OCI-LY7 (cell line): ENCODE results near the gene NXN. TPM values are rescaled to one million over a fixed set of nuclear protein-coding genes. Genes with fewer than 3 reads are reported as not detected.

Source experiments
- BruUV-seq: library from RNA; stranded (reverse); fragments of 400-500 nt; replicated peaks from 2 replicates; lab custom pipeline; 2021; lab: Mats Ljungman, UMichigan
- CTCF ChIA-PET: fragments of 300-600 bp; sonication (Branson Sonifier 250); formaldehyde crosslinking; loops from one replicate; lab custom pipeline; 2022; ENCODE audit warnings: antibody characterized with exemption; ENCODE audit not compliant: unreplicated experiment; lab: Charles Lee
- POLR2A ChIA-PET: fragments of 300-600 bp; sonication (Branson Sonifier 250); formaldehyde crosslinking; loops from one replicate; lab custom pipeline; 2022; ENCODE audit warnings: antibody characterized with exemption; lab: Charles Lee
- DNase-seq: peaks from one replicate; pipeline ENCODE4 v3.0.0-alpha.2; 2015; ENCODE audit warnings: low spot score
- H2AFZ ChIP-seq: fragments of 200-600 bp; sonication (generic), shearing (Covaris generic); 2 replicates; pipeline ENCODE4 v1.6.1; 2014; ENCODE audit warnings: mild to moderate bottlenecking, antibody characterized with exemption, low read length, moderate library complexity
- H3K27ac ChIP-seq: fragments of 200-600 bp; sonication (generic); 2 replicates; pipeline ENCODE4 v1.5.1; 2014; ENCODE audit warnings: mixed run types, low read depth, mild to moderate bottlenecking, moderate library complexity, low read length, inconsistent platforms; ENCODE audit not compliant: poor library complexity, severe bottlenecking
- H3K36me3 ChIP-seq: fragments of 200-600 bp; sonication (generic); 2 replicates; pipeline ENCODE4 v1.6.1; 2014; ENCODE audit warnings: mild to moderate bottlenecking, antibody characterized with exemption, low read length, moderate library complexity, mixed read lengths; ENCODE audit not compliant: insufficient read depth
- H3K4me1 ChIP-seq: fragments of 200-600 bp; sonication (generic); 2 replicates; pipeline ENCODE4 v1.5.1; 2014; ENCODE audit warnings: mild to moderate bottlenecking, low read length; ENCODE audit not compliant: insufficient read depth, poor library complexity, severe bottlenecking
- H3K4me2 ChIP-seq: fragments of 200-600 bp; sonication (generic); 2 replicates; pipeline ENCODE4 v1.6.1; 2014; ENCODE audit warnings: mild to moderate bottlenecking, low read length
- H3K4me3 ChIP-seq: fragments of 200-600 bp; sonication (generic); 2 replicates; pipeline ENCODE4 v1.5.1; 2014; ENCODE audit warnings: mild to moderate bottlenecking, low read depth, low read length; ENCODE audit not compliant: poor library complexity, severe bottlenecking
- H3K79me2 ChIP-seq: fragments of 200-600 bp; sonication (generic); 2 replicates; pipeline ENCODE4 v1.6.1; 2016; ENCODE audit warnings: low read depth, mild to moderate bottlenecking, low read length, moderate library complexity, mixed read lengths; ENCODE audit not compliant: insufficient read depth
- H3K9me2 ChIP-seq: fragments of 200-600 bp; sonication (generic); 2 replicates; pipeline ENCODE4 v1.6.1; 2016; ENCODE audit warnings: mild to moderate bottlenecking, low read length, mixed read lengths; ENCODE audit not compliant: insufficient read depth
- H3K9me3 ChIP-seq: fragments of 200-600 bp; sonication (generic); 2 replicates; pipeline ENCODE4 v1.6.1; 2014; ENCODE audit warnings: mild to moderate bottlenecking, mixed run types, low read length, mixed read lengths
- H4K20me1 ChIP-seq: fragments of 200-600 bp; sonication (generic); 2 replicates; pipeline ENCODE4 v1.6.1; 2014; ENCODE audit warnings: mild to moderate bottlenecking, antibody characterized with exemption, low read length, moderate library complexity, mixed read lengths; ENCODE audit not compliant: insufficient read depth
- CTCF ChIP-seq: fragments of 200-600 bp; sonication (generic); conservative IDR thresholded peaks from 2 replicates; pipeline ENCODE4 v1.5.1; 2014; ENCODE audit warnings: mild to moderate bottlenecking, antibody characterized with exemption, low read length, moderate library complexity, mixed read lengths
- EZH2phosphoT487 ChIP-seq: fragments of 200-600 bp; sonication (generic); IDR thresholded peaks from 2 replicates; pipeline ENCODE4 v1.6.1; 2018; ENCODE audit warnings: low read depth, borderline replicate concordance, mild to moderate bottlenecking, mixed run types, antibody characterized with exemption, low read length, moderate library complexity, mixed read lengths
- intact Hi-C: fragments of 100-400 bp; cut with micrococcal nuclease; formaldehyde crosslinking; loops from one replicate; pipeline ENCODE4 v1.10.0; 2022; ENCODE audit not compliant: unreplicated experiment
- total RNA-seq, 2 experiments: library from RNA; depleted of rRNA in 1 of 2; stranded (reverse); fragments of >200 nt in 1 of 2; shearing (Covaris generic) in 1 of 2; gene quantifications; 2 replicates each; pipeline ENCODE4 v1.2.3, GENCODE V29; 2014 to 2022

Gene NXN
- total RNA-seq, 2 experiments from 2014 or later, result 1.3 to 2.8 TPM

DNA sequence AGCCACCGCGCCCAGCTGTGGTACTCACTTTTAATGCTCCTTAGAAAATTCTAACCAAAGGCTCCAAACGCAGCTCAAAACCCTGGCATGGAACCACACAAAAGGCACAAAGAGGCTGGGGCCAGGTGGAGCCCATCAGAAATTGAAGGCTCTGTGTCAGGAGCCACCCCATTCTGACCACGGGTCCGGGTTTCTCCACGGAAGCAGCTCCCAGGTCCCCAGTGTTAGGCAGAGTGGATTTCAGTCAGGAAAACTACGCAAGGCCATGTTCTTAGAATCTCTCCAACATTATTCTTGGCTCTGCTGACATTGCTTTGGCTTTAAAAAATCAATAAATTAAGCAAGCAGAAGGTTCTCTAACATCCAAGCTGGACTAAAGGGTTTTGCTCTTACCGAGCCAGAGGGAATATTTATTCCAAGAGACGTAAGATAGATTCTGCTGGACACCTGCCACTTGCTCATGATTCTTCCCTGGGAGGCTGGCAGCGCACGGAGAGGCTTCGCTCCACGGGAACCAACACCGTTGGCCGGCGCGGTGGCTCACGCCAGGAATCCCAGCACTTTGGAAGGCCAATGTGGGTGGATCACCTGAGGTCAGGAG lies 93.5 kb downstream of the NXN start:
- H3K9me2 ChIP-seq, result no peaks in the 10 kb centered on the region
- BruUV-seq, result no TSS peak
- no peaks in the 10 kb centered on the region for H4K20me1 ChIP-seq
- H2AFZ ChIP-seq, result no peak overlapping the region
- ChIA-PET POLR2A (no interaction called here), CTCF (no interaction called here)
- H3K4me1 ChIP-seq, result peaks cover 14% of the 10 kb centered on the region
- no peaks in the 10 kb centered on the region for H3K36me3 ChIP-seq
- H3K27ac ChIP-seq, result no peak overlapping the region
- TF ChIP-seq EZH2phosphoT487 (no peak), CTCF (no peak)
- H3K4me3 ChIP-seq, result no peak overlapping the region
- no peak for DNase-seq
- intact Hi-C loops, result no loop called here
- no peaks in the 10 kb centered on the region for H3K79me2 ChIP-seq
- no peaks in the 10 kb centered on the region for H3K9me3 ChIP-seq
- no peak overlapping the region for H3K4me2 ChIP-seq

GRCh38 chr17:883586-883962 lies 96.0 kb downstream of the NXN start:
- BruUV-seq, result no TSS peak

More at GRCh38 chr17:883586-883962, 96.0 kb downstream of the NXN start:
- Histone ChIP-seq H3K4me3 (no peak overlapping the region), H3K27ac (no peak overlapping the region), H3K9me2 (no peaks in the 10 kb centered on the region), H3K4me2 (no peak overlapping the region), H3K79me2 (no peaks in the 10 kb centered on the region), H2AFZ (no peak overlapping the region), H3K4me1 (no peaks in the 10 kb centered on the region), H3K9me3 (no peaks in the 10 kb centered on the region), H3K36me3 (no peaks in the 10 kb centered on the region), H4K20me1 (no peaks in the 10 kb centered on the region)
- CTCF ChIA-PET, result no interaction called here
- TF ChIP-seq CTCF (no peak), EZH2phosphoT487 (no peak)
- no peak for DNase-seq
- POLR2A ChIA-PET, result no interaction called here
- intact Hi-C loops, result no loop called here
